GM21723 (cell line): ENCODE data around the gene OR2AK2.

Experiments
- ATAC-seq: cut with Tn5 transposase; IDR thresholded peaks from one replicate; pipeline ENCODE4 v1.9.1; 2021; ENCODE audit warnings: mild to moderate bottlenecking, moderate library complexity; ENCODE audit not compliant: unreplicated experiment

Gene OR2AK2

DNA sequence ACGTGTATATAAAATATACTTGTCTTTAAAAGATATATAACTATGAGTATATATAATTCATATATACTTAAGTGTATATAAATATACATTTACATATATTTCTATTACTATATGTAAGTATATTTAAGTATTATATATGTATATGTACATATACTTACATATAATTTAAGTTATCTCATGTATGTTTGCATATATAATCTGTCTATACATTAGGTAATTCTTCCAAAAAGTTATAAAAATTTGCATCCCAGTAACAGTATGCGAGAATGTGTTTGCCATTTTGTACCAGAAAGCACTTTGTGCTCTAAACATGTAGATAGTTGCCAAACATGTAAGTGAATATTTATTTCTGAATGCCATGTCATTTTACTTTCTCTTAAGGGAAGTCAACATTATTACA lies at the start of gene OR2AK2:
TSS of gene OR2AK2 (plus strand) at position 301 of the 400 bp plus-strand sequence. CDS start 144 bp downstream, outside the sequence.
- no peak for ATAC-seq

- no peak for ATAC-seq
Measured at GRCh38 chr1:247919952-247920351, 45.1 kb upstream of the OR2AK2 start, which contains the start of gene OR2T8. Gene OR2T8 (plus strand): TSS chr1:247920252. CDS start chr1:247921018, 766 bp downstream.

GRCh38 chr1:247923941-247924340 lies 41.1 kb upstream of the OR2AK2 start:
- ATAC-seq, result no peak

GRCh38 chr1:247924868-247925267 lies 40.2 kb upstream of the OR2AK2 start, which contains the start of gene OR2AJ1:
Gene OR2AJ1 (plus strand): TSS chr1:247924889. CDS start chr1:247933769, 8,880 bp downstream.
- no peak for ATAC-seq

DNA sequence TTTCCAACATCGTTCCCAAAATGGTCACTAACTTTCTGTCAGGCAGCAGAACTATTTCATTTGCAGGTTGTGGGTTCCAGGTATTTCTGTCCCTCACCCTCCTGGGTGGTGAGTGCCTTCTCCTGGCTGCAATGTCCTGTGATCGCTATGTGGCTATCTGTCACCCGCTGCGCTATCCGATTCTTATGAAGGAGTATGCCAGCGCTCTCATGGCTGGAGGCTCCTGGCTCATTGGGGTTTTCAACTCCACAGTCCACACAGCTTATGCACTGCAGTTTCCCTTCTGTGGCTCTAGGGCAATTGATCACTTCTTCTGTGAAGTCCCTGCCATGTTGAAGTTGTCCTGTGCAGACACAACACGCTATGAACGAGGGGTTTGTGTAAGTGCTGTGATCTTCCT lies 31.0 kb upstream of the OR2AK2 start:
- ATAC-seq, result no peak

- ATAC-seq, result no peak
Measured at GRCh38 chr1:247935781-247936180, 29.3 kb upstream of the OR2AK2 start.

DNA sequence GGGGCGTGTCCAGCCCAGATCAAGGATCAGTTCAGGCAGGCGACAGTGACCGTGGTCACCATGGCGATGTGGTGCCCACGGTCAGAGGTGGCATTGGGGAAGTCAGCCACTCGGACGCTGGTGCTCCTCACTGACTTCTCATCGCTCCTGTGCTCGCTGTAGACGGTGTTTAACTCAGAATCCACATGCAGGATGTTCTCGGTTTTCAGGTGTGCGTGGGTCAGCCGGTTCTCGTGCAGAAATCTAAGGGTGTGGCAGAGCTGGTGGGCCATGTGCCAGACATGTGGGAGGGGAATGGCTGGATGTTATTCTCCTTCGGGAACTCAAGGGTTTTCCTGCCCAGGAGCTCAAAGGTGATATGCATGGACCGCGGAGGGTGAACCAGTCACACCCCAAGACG lies 28.6 kb upstream of the OR2AK2 start:
- ATAC-seq, result no peak

- peak; percentile 100 for ATAC-seq
Measured at GRCh38 chr1:247936965-247937734, 27.9 kb upstream of the OR2AK2 start.

DNA sequence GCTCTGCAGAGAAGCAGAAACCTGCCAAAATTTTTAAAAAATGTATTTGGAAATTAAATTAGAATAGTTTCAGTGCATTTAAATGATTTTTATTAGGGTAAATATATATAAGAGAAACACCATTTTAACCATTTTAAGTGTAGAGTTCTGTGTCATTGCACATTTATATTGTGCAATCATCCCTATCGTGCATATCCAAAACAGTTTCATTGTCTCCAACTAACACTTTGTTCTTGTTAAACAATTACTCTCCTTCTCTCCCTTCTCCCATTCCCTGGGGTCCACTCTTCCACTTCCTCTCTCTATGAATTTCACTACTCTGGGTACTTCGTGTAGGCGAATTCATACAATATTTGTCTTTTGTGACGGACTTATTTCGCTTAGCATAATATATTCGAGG lies 22.4 kb upstream of the OR2AK2 start:
- ATAC-seq, result no peak

DNA sequence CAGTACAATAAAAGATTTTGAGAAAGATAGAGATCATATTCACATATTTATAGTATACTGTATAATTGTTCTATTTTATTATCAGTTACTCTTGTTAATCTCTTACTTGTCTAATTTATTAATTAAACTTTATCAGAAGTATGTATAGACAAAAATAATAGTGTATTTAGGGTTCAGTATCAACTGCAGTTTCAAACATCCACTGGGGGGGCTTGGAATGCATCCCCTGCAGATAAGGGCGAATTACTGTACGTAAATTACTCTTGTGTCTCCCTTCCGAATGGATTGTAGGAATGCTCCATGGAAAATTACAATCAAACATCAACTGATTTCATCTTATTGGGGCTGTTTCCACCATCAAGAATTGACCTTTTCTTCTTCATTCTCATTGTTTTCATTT lies 16.5 kb upstream of the OR2AK2 start, which contains the start of gene OR2L8:
TSS of gene OR2L8 (plus strand) at position 301 of the 400 bp plus-strand sequence. CDS start at position 301, 0 bp downstream.
- ATAC-seq, result no peak

DNA sequence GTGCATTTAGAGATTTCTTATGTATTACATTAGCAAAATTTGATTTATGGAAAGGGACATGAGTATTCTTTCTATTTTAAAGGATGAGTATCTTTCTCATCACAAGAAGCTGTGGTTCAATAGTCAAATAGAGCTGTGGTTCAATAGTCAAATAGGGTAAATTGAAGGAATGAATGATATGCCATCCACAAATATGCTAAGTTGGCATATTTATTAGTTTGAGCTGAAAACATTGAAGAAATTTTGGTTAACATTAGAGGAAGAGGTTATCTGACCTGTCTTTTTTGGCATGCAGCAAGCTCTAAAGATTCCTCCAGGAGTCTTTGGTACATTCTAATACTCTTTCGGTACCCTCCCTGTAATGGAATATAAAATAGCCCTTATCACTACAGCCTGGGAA lies 11.6 kb upstream of the OR2AK2 start:
- ATAC-seq, result no peak

GRCh38 chr1:247961791-247962190 lies 3.2 kb upstream of the OR2AK2 start:
- no peak for ATAC-seq

GRCh38 chr1:247962911-247963588 lies 2.0 kb upstream of the OR2AK2 start:
- no peak for ATAC-seq

DNA sequence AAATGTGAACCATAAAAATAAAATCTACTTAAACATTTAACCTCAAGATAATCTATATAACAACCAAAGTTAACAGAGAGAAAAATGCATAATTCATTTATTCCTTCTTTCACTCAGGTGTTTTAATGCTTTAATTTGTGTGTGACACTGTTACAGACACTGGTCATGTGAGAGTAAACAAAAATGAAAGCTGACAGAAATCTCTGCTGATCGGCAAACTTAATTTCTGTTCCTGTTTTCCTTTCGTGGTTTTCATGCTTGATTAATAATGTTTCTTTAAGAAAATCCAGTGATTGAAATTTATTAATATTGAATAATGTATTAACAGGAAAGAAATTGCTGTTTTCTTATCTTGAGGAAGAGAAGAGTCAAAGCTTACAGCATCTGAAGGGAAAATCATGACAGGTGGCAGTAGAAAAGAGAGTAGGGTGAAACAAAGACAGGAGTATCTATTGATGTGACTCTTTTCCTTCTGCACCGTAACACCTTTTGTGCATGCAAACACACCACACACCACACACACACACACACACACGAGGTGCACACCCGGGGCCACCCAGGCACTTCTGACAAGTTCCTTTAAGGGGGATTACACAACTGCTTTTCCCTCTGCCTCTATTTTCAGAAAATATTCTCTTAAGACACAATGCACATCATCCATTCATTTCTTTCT lies 1.6 kb downstream of the OR2AK2 start:
- peak; percentile 94 for ATAC-seq

DNA sequence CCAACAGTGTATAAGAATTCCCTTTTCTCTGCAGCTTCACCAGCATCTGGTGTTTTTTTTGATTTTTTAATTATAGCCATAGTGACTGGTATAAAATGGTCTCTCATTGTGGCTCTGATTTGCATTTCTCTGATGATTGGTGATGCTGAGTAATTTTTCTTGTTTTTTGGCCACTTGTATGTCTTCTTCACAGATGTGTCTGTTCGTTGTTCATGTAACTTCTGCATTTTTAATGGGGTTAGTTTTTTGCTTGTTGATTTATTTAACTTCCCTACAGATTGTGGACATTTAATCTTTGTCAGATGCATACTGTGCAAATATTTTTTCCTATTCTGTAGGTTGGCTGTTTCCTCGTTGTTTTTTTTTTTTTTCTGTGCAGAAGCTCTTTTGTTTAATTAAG lies 28.0 kb downstream of the OR2AK2 start:
- ATAC-seq, result no peak

DNA sequence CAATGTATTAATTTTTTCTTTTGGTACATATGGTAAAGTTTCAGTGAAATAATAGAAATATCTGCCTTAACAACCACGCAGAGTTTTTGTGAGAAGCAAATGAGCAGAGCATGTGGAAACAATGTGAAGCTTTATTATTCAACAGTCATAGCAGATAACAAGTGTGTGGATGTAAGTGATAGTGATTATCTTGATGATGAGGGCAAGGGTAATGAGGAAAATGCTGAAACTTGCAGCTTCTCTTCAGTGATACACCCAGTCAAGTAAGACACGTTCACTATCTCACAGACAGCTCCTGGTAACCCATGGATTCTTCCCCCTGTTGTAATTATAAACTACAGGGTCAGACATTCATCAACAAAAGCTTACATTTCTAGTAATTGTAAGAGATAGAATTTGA lies 33.8 kb downstream of the OR2AK2 start:
- ATAC-seq, result no peak

GRCh38 chr1:248000169-248000568 lies 35.1 kb downstream of the OR2AK2 start:
- ATAC-seq, result no peak

DNA sequence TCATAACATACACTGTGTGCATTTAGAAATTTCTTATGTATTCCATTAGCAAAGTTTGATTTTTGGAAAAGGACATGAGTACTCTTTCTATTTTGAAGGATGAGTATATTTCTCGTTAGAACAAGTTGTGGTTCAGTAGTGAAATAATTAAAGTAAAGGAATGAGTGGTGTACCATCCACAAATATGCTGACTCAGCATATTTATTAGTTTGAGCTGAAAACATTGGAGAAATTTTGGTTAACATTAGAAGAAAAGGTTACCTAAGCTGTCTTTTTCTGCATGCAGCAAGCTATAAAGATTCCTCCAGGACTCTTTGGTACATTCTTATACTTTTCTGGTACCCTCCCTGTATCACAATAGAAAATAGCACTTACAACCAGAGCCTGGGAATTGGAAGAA lies 42.7 kb downstream of the OR2AK2 start:
- no peak for ATAC-seq

DNA sequence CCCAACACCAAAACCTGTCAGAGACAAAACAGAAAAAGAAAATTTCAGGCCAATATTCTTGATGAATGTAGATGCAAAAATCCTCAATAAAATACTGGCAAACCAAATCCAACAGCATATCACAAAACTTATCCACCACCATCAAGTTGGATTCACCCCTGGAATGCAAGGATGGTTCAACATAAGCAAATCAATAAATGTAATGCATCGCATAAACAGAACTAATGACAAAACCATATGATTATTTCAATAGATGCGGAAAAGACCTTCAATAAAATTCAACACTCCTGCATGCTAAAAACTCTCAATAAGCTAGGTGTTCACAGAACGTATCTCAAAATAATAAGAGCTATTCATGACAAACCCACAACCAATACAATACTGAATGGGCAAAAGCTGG lies 44.6 kb downstream of the OR2AK2 start:
- ATAC-seq, result no peak

GRCh38 chr1:248013229-248013710 lies 48.2 kb downstream of the OR2AK2 start, which contains the start of gene OR2L5:
Gene OR2L5 (plus strand): TSS chr1:248013660. CDS start chr1:248021948, 8,288 bp downstream.
- no peak for ATAC-seq

GRCh38 chr1:248015803-248016202 lies 50.8 kb downstream of the OR2AK2 start:
- no peak for ATAC-seq
